PC-3 (cell line): Measurements from ENCODE around the gene TANGO6. TPM values are rescaled to one million over a fixed set of nuclear protein-coding genes. Genes with fewer than 3 reads are reported as not detected.

Source experiments
- ATAC-seq: fragments of 200-7000 bp; cut with Tn5 transposase; 2 replicates; pipeline ENCODE4 v1.9.1; 2020; ENCODE audit warnings: mild to moderate bottlenecking, moderate library complexity
- BruUV-seq: library from RNA; stranded (reverse); fragments of 400-500 nt; replicated peaks from 2 replicates; lab custom pipeline; 2021; lab: Mats Ljungman, UMichigan
- CTCF ChIA-PET: fragments of 300-600 bp; sonication (Branson Sonifier 250); formaldehyde crosslinking; loops from one replicate; lab custom pipeline; 2022; ENCODE audit warnings: antibody characterized with exemption; lab: Charles Lee
- POLR2A ChIA-PET: fragments of 300-600 bp; sonication (Branson Sonifier 250); formaldehyde crosslinking; loops from one replicate; lab custom pipeline; 2022; ENCODE audit warnings: antibody characterized with exemption; ENCODE audit not compliant: unreplicated experiment; lab: Charles Lee
- DNase-seq: peaks from one replicate; pipeline ENCODE4 v3.0.0-alpha.2; 2015
- H2AFZ ChIP-seq: fragments of 300-600 bp; sonication (generic); 2 replicates; pipeline ENCODE4 v1.6.0; 2016; ENCODE audit warnings: antibody characterized with exemption, low read length
- H3F3A ChIP-seq: fragments of 300-600 bp; sonication (generic); one replicate; pipeline ENCODE4 v1.6.0; 2017; ENCODE audit warnings: antibody characterized with exemption, low read length, control low read depth, mild to moderate bottlenecking; ENCODE audit not compliant: unreplicated experiment
- H3K27ac ChIP-seq: fragments of 300-600 bp; sonication (generic); 2 replicates; pipeline ENCODE4 v1.5.1; 2016; ENCODE audit warnings: mild to moderate bottlenecking, low read length
- H3K27me3 ChIP-seq: fragments of 300-600 bp; sonication (generic); 2 replicates; pipeline ENCODE4 v1.6.1; 2016; ENCODE audit warnings: low read length, mixed read lengths
- H3K36me3 ChIP-seq: fragments of 300-600 bp; sonication (generic); 2 replicates; pipeline ENCODE4 v1.6.1; 2016; ENCODE audit warnings: low read depth, mixed run types, low read length, mixed read lengths
- H3K4me1 ChIP-seq: fragments of 300-600 bp; sonication (generic); 2 replicates; pipeline ENCODE4 v1.5.1; 2016; ENCODE audit warnings: low read length; ENCODE audit not compliant: insufficient read depth
- H3K4me2 ChIP-seq: fragments of 300-600 bp; sonication (generic); 2 replicates; pipeline ENCODE4 v1.6.0; 2016; ENCODE audit warnings: low read length
- H3K4me3 ChIP-seq: fragments of 300-600 bp; sonication (generic); 2 replicates; pipeline ENCODE4 v1.5.1; 2016; ENCODE audit warnings: mild to moderate bottlenecking, low read length, mixed read lengths
- H3K79me2 ChIP-seq: fragments of 300-600 bp; sonication (generic); 2 replicates; pipeline ENCODE4 v1.6.1; 2017; ENCODE audit warnings: low read length, mixed read lengths
- H3K9ac ChIP-seq: fragments of 300-600 bp; sonication (generic); 2 replicates; pipeline ENCODE4 v1.6.0; 2016; ENCODE audit warnings: mild to moderate bottlenecking, low read length
- H3K9me2 ChIP-seq: fragments of 300-600 bp; sonication (generic); replicated peaks from 2 replicates; pipeline ENCODE4 v1.6.1; 2016; ENCODE audit warnings: mixed run types, low read length, mixed read lengths
- H3K9me3 ChIP-seq: fragments of 300-600 bp; sonication (generic); 2 replicates; pipeline ENCODE4 v1.6.1; 2016; ENCODE audit warnings: low read length, mixed read lengths
- H4K20me1 ChIP-seq: fragments of 300-600 bp; sonication (generic); 2 replicates; pipeline ENCODE4 v1.6.1; 2016; ENCODE audit warnings: low read length, mixed read lengths
- CTCF ChIP-seq: fragments of 300-600 bp; sonication (generic); conservative IDR thresholded peaks from 2 replicates; pipeline ENCODE4 v1.5.1; 2017; ENCODE audit warnings: antibody characterized with exemption, low read depth, mild to moderate bottlenecking, low read length
- EZH2 ChIP-seq: fragments of 300-600 bp; sonication (generic); IDR thresholded peaks from one replicate; pipeline ENCODE4 v1.6.1; 2017; ENCODE audit warnings: antibody characterized with exemption, mild to moderate bottlenecking, low read length; ENCODE audit not compliant: unreplicated experiment
- EZH2phosphoT487 ChIP-seq: fragments of 300-600 bp; sonication (generic); IDR thresholded peaks from 2 replicates; pipeline ENCODE4 v1.6.1; 2018; ENCODE audit warnings: mild to moderate bottlenecking, antibody characterized with exemption, low read length, borderline replicate concordance
- intact Hi-C: fragments of 100-400 bp; cut with micrococcal nuclease; formaldehyde crosslinking; loops from 2 replicates; pipeline ENCODE4 v1.9.0; 2023
- total RNA-seq: library from RNA; depleted of rRNA; stranded (reverse); fragments of >200 nt; gene quantifications from 2 replicates; pipeline ENCODE4 v1.2.3, GENCODE V29; 2014

The TANGO6 gene
- total RNA-seq, 1 experiment from 2014 or later = 9.4 TPM

- Histone ChIP-seq H3K27me3 (no peaks in the 10 kb centered on the region), H3K4me2 (no peak overlapping the region), H4K20me1 (peaks cover 11% of the 10 kb centered on the region; the same call in 1 of the 2 replicates), H3K9me3 (no peaks in the 10 kb centered on the region), H3K9me2 (no peaks in the 10 kb centered on the region), H2AFZ (no peak overlapping the region), H3K79me2 (peaks cover 9% of the 10 kb centered on the region; the same call in 1 of the 2 replicates), H3F3A (peaks cover 10% of the 10 kb centered on the region), H3K9ac (no peak overlapping the region), H3K36me3 (peaks cover 49% of the 10 kb centered on the region), H3K27ac (no peak overlapping the region), H3K4me3 (no peak overlapping the region), H3K4me1 (peaks cover 12% of the 10 kb centered on the region)
- ChIA-PET POLR2A (no interaction called here), CTCF (no interaction called here)
- no TSS peak for BruUV-seq
- TF ChIP-seq EZH2 = no peak
- TF ChIP-seq EZH2phosphoT487 = no peak
- no peak for TF ChIP-seq CTCF
- DNase-seq (no peak), ATAC-seq (no peak)
- intact Hi-C loops = no loop called here
Measured at GRCh38 chr16:69115837-69116236, 272.5 kb downstream of the TANGO6 start.

GRCh38 chr16:69116256-69116875 lies 273.0 kb downstream of the TANGO6 start:
- no peak overlapping the region for H3K4me3 ChIP-seq
- H3K36me3 ChIP-seq = peaks cover 46% of the 10 kb centered on the region
- intact Hi-C loops = no loop called here
- no peak overlapping the region for H3K9ac ChIP-seq
- H2AFZ ChIP-seq = no peak overlapping the region
- H3K9me3 ChIP-seq = no peaks in the 10 kb centered on the region
- H3K4me1 ChIP-seq = peaks cover 10% of the 10 kb centered on the region; the same call in 1 of the 2 replicates
- POLR2A ChIA-PET = no interaction called here
- no peaks in the 10 kb centered on the region for H3K9me2 ChIP-seq
- 0 out of 2 replicates have a peak, but pooled peaks cover 6% of the 10 kb centered on the region for H3K79me2 ChIP-seq
- H3K27me3 ChIP-seq = no peaks in the 10 kb centered on the region
- no peak overlapping the region for H3K4me2 ChIP-seq
- ATAC-seq = no peak
- DNase-seq = no peak
- H3F3A ChIP-seq = peaks cover 10% of the 10 kb centered on the region
- TF ChIP-seq EZH2phosphoT487 = no peak
- TF ChIP-seq CTCF = no peak
- TF ChIP-seq EZH2 = no peak
- no TSS peak for BruUV-seq
- CTCF ChIA-PET = no interaction called here
- H3K27ac ChIP-seq = no peak overlapping the region
- peaks cover 10% of the 10 kb centered on the region; the same call in 1 of the 2 replicates for H4K20me1 ChIP-seq

- H3K4me2 ChIP-seq = no peak overlapping the region
- H3K27me3 ChIP-seq = no peaks in the 10 kb centered on the region
- TF ChIP-seq EZH2phosphoT487 (no peak), CTCF (no peak)
- H3K27ac ChIP-seq = no peak overlapping the region
- H3K4me3 ChIP-seq = no peak overlapping the region
- DNase-seq (no peak), ATAC-seq (no peak)
- ChIA-PET CTCF (no interaction called here), POLR2A (no interaction called here)
- H3K36me3 ChIP-seq = peaks cover 43% of the 10 kb centered on the region
- BruUV-seq = no TSS peak
- H3F3A ChIP-seq = peaks cover 10% of the 10 kb centered on the region
- H3K9me2 ChIP-seq = no peaks in the 10 kb centered on the region
- no peak overlapping the region for H2AFZ ChIP-seq
- no peaks in the 10 kb centered on the region for H3K9me3 ChIP-seq
- H3K79me2 ChIP-seq = 0 out of 2 replicates have a peak, but pooled peaks cover 4% of the 10 kb centered on the region
- H3K4me1 ChIP-seq = peaks cover 4% of the 10 kb centered on the region; the same call in 1 of the 2 replicates
- no peak overlapping the region for H3K9ac ChIP-seq
- intact Hi-C loops = no loop called here
- H4K20me1 ChIP-seq = peaks cover 8% of the 10 kb centered on the region; the same call in 1 of the 2 replicates
Measured at GRCh38 chr16:69116906-69117305, 273.6 kb downstream of the TANGO6 start.
